Neuronal stem cell (in vitro differentiated cells): ENCODE data around the gene STK38L.

Source experiments
- DNase-seq: peaks from one replicate; pipeline ENCODE4 v3.0.0-alpha.2; 2013; ENCODE audit warnings: low spot score
- H2AFZ ChIP-seq: one replicate; pipeline ENCODE4 v1.6.1; 2013; ENCODE audit warnings: mild to moderate bottlenecking, low read length, inconsistent platforms
- H2AK5ac ChIP-seq: 2 replicates; pipeline ENCODE4 v1.6.1; 2013; ENCODE audit warnings: low read depth, mild to moderate bottlenecking, inconsistent platforms, low read length, moderate library complexity, mixed read lengths
- H2BK120ac ChIP-seq: 2 replicates; pipeline ENCODE4 v1.6.1; 2013; ENCODE audit warnings: low read depth, mild to moderate bottlenecking, inconsistent platforms, low read length, moderate library complexity, mixed read lengths
- H2BK12ac ChIP-seq: one replicate; pipeline ENCODE4 v1.6.1; 2013; ENCODE audit warnings: low read length, inconsistent platforms
- H2BK15ac ChIP-seq: 2 replicates; pipeline ENCODE4 v1.6.1; 2013; ENCODE audit warnings: mild to moderate bottlenecking, low read length, inconsistent platforms, mixed read lengths
- H2BK5ac ChIP-seq: one replicate; pipeline ENCODE4 v1.6.1; 2013; ENCODE audit warnings: inconsistent platforms, mild to moderate bottlenecking, low read length, moderate library complexity
- H3K14ac ChIP-seq: one replicate; pipeline ENCODE4 v1.6.1; 2013; ENCODE audit warnings: low read length, inconsistent platforms
- H3K18ac ChIP-seq: 2 replicates; pipeline ENCODE4 v1.6.1; 2013; ENCODE audit warnings: low read length, inconsistent platforms
- H3K23ac ChIP-seq: 2 replicates; pipeline ENCODE4 v1.6.1; 2013; ENCODE audit warnings: low read depth, mild to moderate bottlenecking, mixed read lengths, low read length, inconsistent platforms; ENCODE audit not compliant: poor library complexity
- H3K27ac ChIP-seq: replicated peaks from 3 replicates; pipeline ENCODE4 v1.5.1; 2013; ENCODE audit warnings: low read length, inconsistent platforms
- H3K27me3 ChIP-seq, 3 experiments: 2 replicates each; pipeline ENCODE4 v1.6.1; 2013; ENCODE audit warnings: low read length in 3 of 3, mild to moderate bottlenecking in 2 of 3, inconsistent platforms in 1 of 3, low read depth in 1 of 3, mixed read lengths in 1 of 3, moderate library complexity in 1 of 3; ENCODE audit not compliant: control insufficient read depth in 3 of 3, insufficient read depth in 3 of 3
- H3K36me3 ChIP-seq, 2 donors: replicated peaks in 1 of 2; 2 replicates each; pipeline ENCODE4 v1.6.1; 2013; ENCODE audit warnings: low read length in 2 of 2; ENCODE audit not compliant: control insufficient read depth in 2 of 2, insufficient read depth in 2 of 2
- H3K4ac ChIP-seq: 2 replicates; pipeline ENCODE4 v1.6.1; 2013; ENCODE audit warnings: inconsistent platforms, mild to moderate bottlenecking, low read length, moderate library complexity
- H3K4me1 ChIP-seq, 2 donors: 1 replicate in 1 of 2; 2 replicates in 1 of 2; pipeline ENCODE4 v1.6.1; 2013; ENCODE audit warnings: low read length in 2 of 2, low read depth in 1 of 2; ENCODE audit not compliant: control insufficient read depth in 2 of 2, insufficient read depth in 1 of 2
- H3K4me2 ChIP-seq: one replicate; pipeline ENCODE4 v1.6.1; 2013; ENCODE audit warnings: mild to moderate bottlenecking, low read length, inconsistent platforms; ENCODE audit not compliant: insufficient read depth, poor library complexity, severe bottlenecking
- H3K4me3 ChIP-seq, 2 donors: 2 replicates each; pipeline ENCODE4 v1.5.1; 2013; ENCODE audit warnings: low read length in 2 of 2, mild to moderate bottlenecking in 2 of 2, inconsistent platforms in 1 of 2, moderate library complexity in 1 of 2
- H3K79me1 ChIP-seq: one replicate; pipeline ENCODE4 v1.6.1; 2013; ENCODE audit warnings: low read depth, mild to moderate bottlenecking, inconsistent platforms, low read length, moderate library complexity
- H3K9ac ChIP-seq: one replicate; pipeline ENCODE4 v1.6.1; 2013; ENCODE audit warnings: mild to moderate bottlenecking, low read depth, low read length, inconsistent platforms; ENCODE audit not compliant: poor library complexity
- H3K9me3 ChIP-seq, 2 donors: replicated peaks in 1 of 2; 2 replicates each; pipeline versions ENCODE3 to v1.6.1; 2013; ENCODE audit warnings: low read length in 2 of 2, mild to moderate bottlenecking in 2 of 2, inconsistent platforms in 1 of 2, low read depth in 1 of 2, mixed read lengths in 1 of 2, moderate library complexity in 1 of 2; ENCODE audit not compliant: control insufficient read depth in 2 of 2, insufficient read depth in 1 of 2
- H4K8ac ChIP-seq: one replicate; pipeline ENCODE4 v1.6.1; 2013; ENCODE audit warnings: low read depth, mild to moderate bottlenecking, inconsistent platforms, low read length, moderate library complexity
- H4K91ac ChIP-seq: one replicate; pipeline ENCODE4 v1.6.1; 2013; ENCODE audit warnings: low read length, low read depth, mild to moderate bottlenecking, inconsistent platforms; ENCODE audit not compliant: poor library complexity
- WGBS, 2 donors: extraction: QIAGEN DNeasy Blood & Tissue Kit; methylation state at CpG; one replicate each; pipeline ENCODE4 v1.1.7; 2013; ENCODE audit warnings: missing lambda C conversion rate in 2 of 2, mixed read lengths in 1 of 2; ENCODE audit not compliant: insufficient read length in 2 of 2, insufficient replicate concordance in 1 of 2; ENCODE audit errors: extremely low coverage in 2 of 2; 5-methylcytosine and 5-hydroxymethylcytosine counted together

Gene STK38L

DNA sequence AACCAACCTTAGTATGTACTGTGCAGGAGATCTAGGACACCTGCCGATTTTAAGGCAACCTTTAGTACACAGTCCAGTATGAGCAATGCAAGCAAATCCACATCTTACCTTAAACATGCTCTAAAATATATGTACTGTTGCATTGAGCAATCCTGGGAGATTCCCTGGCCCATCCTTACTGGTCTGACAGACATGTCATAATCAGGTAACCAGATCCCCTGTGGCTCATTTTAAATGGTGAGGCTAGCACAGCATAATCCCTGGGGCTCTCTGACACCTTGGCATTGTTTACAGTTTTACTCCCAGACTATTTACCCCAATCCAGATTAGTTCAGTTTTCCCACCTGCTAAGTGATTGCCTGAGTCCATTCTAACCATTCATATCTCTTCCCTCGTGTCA is 103.7 kb downstream of the STK38L start:
- H3K9ac ChIP-seq = no peak overlapping the region
- H3K9me3 ChIP-seq = no peaks in the 10 kb centered on the region
- DNase-seq = no peak
- no CpG with 5 or more reads among the region's 2 CpGs for WGBS, 2 donors
- no peak overlapping the region for H2BK120ac ChIP-seq
- no peak overlapping the region for H2BK15ac ChIP-seq
- H2BK12ac ChIP-seq = no peak overlapping the region
- no peak overlapping the region for H3K18ac ChIP-seq
- no peak overlapping the region for H2BK5ac ChIP-seq
- H2AFZ ChIP-seq = no peak overlapping the region
- H3K27ac ChIP-seq = no peak overlapping the region
- no peaks in the 10 kb centered on the region for H3K36me3 ChIP-seq
- H3K79me1 ChIP-seq = no peaks in the 10 kb centered on the region
- no peak overlapping the region for H3K4me2 ChIP-seq
- no peak overlapping the region for H2AK5ac ChIP-seq
- no peaks in the 10 kb centered on the region for H3K27me3 ChIP-seq
- no peak overlapping the region for H3K14ac ChIP-seq
- H3K4ac ChIP-seq = no peak overlapping the region
- no peaks in the 10 kb centered on the region for H3K4me1 ChIP-seq
- no peak overlapping the region for H4K8ac ChIP-seq
- H3K4me3 ChIP-seq = no peak overlapping the region
- H4K91ac ChIP-seq = no peak overlapping the region
- no peak overlapping the region for H3K23ac ChIP-seq

- H3K18ac ChIP-seq = no peak overlapping the region
- H3K4me2 ChIP-seq = no peak overlapping the region
- H4K91ac ChIP-seq = no peak overlapping the region
- no peak overlapping the region for H2BK15ac ChIP-seq
- no peaks in the 10 kb centered on the region for H3K4me1 ChIP-seq
- H2AK5ac ChIP-seq = no peak overlapping the region
- H3K9me3 ChIP-seq = no peaks in the 10 kb centered on the region
- no peak overlapping the region for H3K4ac ChIP-seq
- no peaks in the 10 kb centered on the region for H3K79me1 ChIP-seq
- no peak overlapping the region for H3K4me3 ChIP-seq
- no CpG with 5 or more reads among the region's 7 CpGs for WGBS, 2 donors
- no peak for DNase-seq
- H3K9ac ChIP-seq = no peak overlapping the region
- no peak overlapping the region for H4K8ac ChIP-seq
- no peak overlapping the region for H2BK12ac ChIP-seq
- H3K23ac ChIP-seq = no peak overlapping the region
- no peak overlapping the region for H3K27ac ChIP-seq
- no peak overlapping the region for H2BK5ac ChIP-seq
- H3K14ac ChIP-seq = no peak overlapping the region
- no peaks in the 10 kb centered on the region for H3K27me3 ChIP-seq
- H3K36me3 ChIP-seq = no peaks in the 10 kb centered on the region
- no peak overlapping the region for H2BK120ac ChIP-seq
- no peak overlapping the region for H2AFZ ChIP-seq
Measured at GRCh38 chr12:27351476-27351875, 107.4 kb downstream of the STK38L start.

GRCh38 chr12:27355486-27355885 is 111.4 kb downstream of the STK38L start:
- no peaks in the 10 kb centered on the region for H3K4me1 ChIP-seq
- no peaks in the 10 kb centered on the region for H3K9me3 ChIP-seq
- DNase-seq = no peak
- H3K36me3 ChIP-seq = no peaks in the 10 kb centered on the region
- no peak overlapping the region for H2BK15ac ChIP-seq
- H3K4ac ChIP-seq = no peak overlapping the region
- no peak overlapping the region for H3K4me3 ChIP-seq
- H3K9ac ChIP-seq = no peak overlapping the region
- no peak overlapping the region for H4K8ac ChIP-seq
- H3K27me3 ChIP-seq = no peaks in the 10 kb centered on the region
- H2AFZ ChIP-seq = no peak overlapping the region
- H2BK5ac ChIP-seq = no peak overlapping the region
- no peak overlapping the region for H3K23ac ChIP-seq
- H3K18ac ChIP-seq = no peak overlapping the region
- no peak overlapping the region for H3K14ac ChIP-seq
- no peak overlapping the region for H2BK12ac ChIP-seq
- no peak overlapping the region for H3K27ac ChIP-seq
- H3K79me1 ChIP-seq = no peaks in the 10 kb centered on the region
- H2BK120ac ChIP-seq = no peak overlapping the region
- H2AK5ac ChIP-seq = no peak overlapping the region
- H4K91ac ChIP-seq = no peak overlapping the region
- WGBS, 2 donors = no CpG with 5 or more reads among the region's 2 CpGs
- H3K4me2 ChIP-seq = no peak overlapping the region

GRCh38 chr12:27355979-27356378 is 111.9 kb downstream of the STK38L start:
- Histone ChIP-seq H3K36me3 (no peaks in the 10 kb centered on the region), H3K23ac (no peak overlapping the region), H2BK12ac (no peak overlapping the region), H3K14ac (no peak overlapping the region), H4K8ac (no peak overlapping the region), H3K4me1 (no peaks in the 10 kb centered on the region), H2AK5ac (no peak overlapping the region), H2BK120ac (no peak overlapping the region), H2BK15ac (no peak overlapping the region), H3K4ac (no peak overlapping the region), H3K4me3 (no peak overlapping the region), H3K9ac (no peak overlapping the region), H2AFZ (no peak overlapping the region), H3K27ac (no peak overlapping the region), H3K79me1 (no peaks in the 10 kb centered on the region), H3K27me3 (no peaks in the 10 kb centered on the region), H3K9me3 (no peaks in the 10 kb centered on the region), H2BK5ac (no peak overlapping the region), H3K18ac (no peak overlapping the region), H3K4me2 (no peak overlapping the region), H4K91ac (no peak overlapping the region)
- no CpG with 5 or more reads among the region's 1 CpG for whole genome bisulfite sequencing, 2 donors
- no peak for DNase-seq
